GM10266 (cell line): ENCODE results near the gene TPI1.

Experiments
- DNase-seq: peaks from one replicate; pipeline ENCODE4 v3.0.0; 2012; ENCODE audit errors: extremely low spot score
- TF ChIP-seq, protein P1 (sequence below): IDR thresholded peaks from 2 replicates; pipeline ENCODE4 v1.5.1; 2012; ENCODE audit warnings: mild to moderate bottlenecking, low read depth; ENCODE audit not compliant: control insufficient read depth, insufficient read depth; ENCODE audit errors: missing control alignments

The TPI1 gene

GRCh38 chr12:6850796-6851152 lies 16.6 kb upstream of the TPI1 start:
- TF ChIP-seq, protein P1, sequence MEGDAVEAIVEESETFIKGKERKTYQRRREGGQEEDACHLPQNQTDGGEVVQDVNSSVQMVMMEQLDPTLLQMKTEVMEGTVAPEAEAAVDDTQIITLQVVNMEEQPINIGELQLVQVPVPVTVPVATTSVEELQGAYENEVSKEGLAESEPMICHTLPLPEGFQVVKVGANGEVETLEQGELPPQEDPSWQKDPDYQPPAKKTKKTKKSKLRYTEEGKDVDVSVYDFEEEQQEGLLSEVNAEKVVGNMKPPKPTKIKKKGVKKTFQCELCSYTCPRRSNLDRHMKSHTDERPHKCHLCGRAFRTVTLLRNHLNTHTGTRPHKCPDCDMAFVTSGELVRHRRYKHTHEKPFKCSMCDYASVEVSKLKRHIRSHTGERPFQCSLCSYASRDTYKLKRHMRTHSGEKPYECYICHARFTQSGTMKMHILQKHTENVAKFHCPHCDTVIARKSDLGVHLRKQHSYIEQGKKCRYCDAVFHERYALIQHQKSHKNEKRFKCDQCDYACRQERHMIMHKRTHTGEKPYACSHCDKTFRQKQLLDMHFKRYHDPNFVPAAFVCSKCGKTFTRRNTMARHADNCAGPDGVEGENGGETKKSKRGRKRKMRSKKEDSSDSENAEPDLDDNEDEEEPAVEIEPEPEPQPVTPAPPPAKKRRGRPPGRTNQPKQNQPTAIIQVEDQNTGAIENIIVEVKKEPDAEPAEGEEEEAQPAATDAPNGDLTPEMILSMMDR, result no peak
- no peak for DNase-seq

- TF ChIP-seq, protein P1, result no peak
Measured at GRCh38 chr12:6851153-6851920, 16.0 kb upstream of the TPI1 start, which contains the start of gene CDCA3. CDCA3 (minus strand) TSS chr12:6851286; CDS start chr12:6850952, 334 bp downstream.

GRCh38 chr12:6851921-6852650 lies 15.2 kb upstream of the TPI1 start, which contains the start of gene USP5:
USP5 (plus strand) TSS chr12:6852150; CDS start chr12:6852180, 30 bp downstream.
- peak; percentile 93 for DNase-seq
- TF ChIP-seq, protein P1, result no peak

More at GRCh38 chr12:6851153-6851920, 16.0 kb upstream of the TPI1 start, which contains the start of gene CDCA3:
- DNase-seq, result peak; percentile 99

DNA sequence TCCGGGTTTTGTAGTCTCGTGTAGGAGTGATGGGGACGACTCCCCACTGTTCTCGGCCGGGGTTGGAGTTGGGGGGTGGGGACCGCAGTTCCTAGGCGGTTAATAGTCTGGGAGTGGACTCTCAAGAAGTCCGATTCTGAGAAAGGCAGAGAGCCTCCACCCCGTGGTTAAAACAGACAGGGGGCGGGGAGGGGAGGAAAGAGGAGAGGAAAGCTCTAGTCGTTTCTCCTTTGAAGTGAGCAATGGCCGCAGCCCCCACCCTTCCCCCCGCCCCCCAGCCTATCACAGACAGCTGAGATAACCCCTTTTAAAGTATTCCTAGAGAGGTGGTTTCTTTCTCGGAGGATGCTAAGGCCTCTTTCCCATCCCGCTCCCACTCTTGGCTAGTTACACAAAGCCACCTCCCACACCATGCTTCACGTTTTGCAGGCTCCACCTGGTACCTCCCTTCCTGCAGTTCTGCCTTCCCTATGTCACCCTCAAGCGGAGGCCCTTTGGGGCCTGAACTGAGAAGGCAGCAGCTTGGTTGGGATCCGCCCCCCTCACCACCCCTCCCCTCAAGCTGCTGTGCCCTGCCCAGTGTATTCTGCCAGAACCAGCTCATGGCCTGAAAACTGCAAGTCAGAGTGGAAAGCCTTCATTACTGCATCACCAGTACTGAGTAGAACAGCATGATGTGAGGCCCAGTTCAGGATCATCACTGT lies 14.5 kb upstream of the TPI1 start:
- TF ChIP-seq, protein P1, result no peak
- DNase-seq, result no peak

GRCh38 chr12:6853626-6854025 lies 13.7 kb upstream of the TPI1 start:
- DNase-seq, result no peak
- TF ChIP-seq, protein P1, result no peak

DNA sequence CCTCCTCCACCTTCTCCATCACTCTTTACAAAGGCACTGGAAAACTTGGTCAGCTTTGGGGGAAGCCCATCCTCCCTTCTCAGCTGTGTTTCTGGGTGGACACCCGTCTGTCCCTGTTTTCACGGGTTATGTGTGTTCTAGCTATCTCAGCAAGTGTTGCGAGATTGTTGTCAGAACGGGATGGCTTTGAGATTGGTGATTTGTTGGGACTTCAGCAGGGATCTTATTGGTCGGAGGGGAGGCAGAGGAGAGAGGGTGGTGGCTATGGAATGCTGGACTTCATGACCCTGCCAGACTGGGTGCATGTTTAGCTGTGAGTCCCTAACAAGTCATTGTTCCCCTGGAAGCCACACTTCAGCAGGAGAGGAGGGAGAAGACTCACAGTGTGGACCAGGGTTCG lies 13.3 kb upstream of the TPI1 start:
- TF ChIP-seq, protein P1, result no peak
- no peak for DNase-seq
